Prostate gland (tissue), 2 donors: ENCODE data around the gene APLF.

Experiments
- POLR2A ChIP-seq: fragments of 450-650 bp; IDR thresholded peaks from one replicate; pipeline ENCODE4 v1.6.1; 2016; ENCODE audit warnings: antibody characterized with exemption, mild to moderate bottlenecking
- TF ChIP-seq, protein P1 (sequence below), 4 experiments: fragments of 200-600 bp in 2 of 4; fragments of 450-650 bp in 2 of 4; sonication (generic) in 2 of 4; IDR thresholded peaks; 1 replicate in 3 of 4; 2 replicates in 1 of 4; pipeline ENCODE4 v1.5.1; 2016 to 2019; ENCODE audit warnings: antibody characterized with exemption in 4 of 4, mild to moderate bottlenecking in 2 of 4, moderate library complexity in 2 of 4

DNA sequence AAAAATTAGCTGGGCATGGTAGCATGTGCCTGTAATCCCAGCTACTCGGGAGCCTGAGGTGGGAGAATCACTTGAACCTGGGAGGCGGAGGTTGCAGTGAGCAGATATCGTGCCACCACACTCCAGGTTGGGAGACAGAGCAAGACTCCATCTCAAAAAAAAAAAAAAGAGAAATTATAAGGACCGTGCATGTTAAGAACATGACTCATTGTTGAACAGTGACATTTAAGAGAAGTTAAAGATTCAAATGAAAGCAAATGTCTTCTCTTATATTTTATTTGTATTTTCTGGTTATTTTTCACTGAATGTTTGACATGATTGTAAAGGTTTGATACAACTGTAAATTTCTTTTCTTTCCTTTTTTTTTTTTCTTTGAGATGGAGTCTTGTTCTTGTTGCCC is 69.6 kb downstream of the APLF start:
- TF ChIP-seq, protein P1, sequence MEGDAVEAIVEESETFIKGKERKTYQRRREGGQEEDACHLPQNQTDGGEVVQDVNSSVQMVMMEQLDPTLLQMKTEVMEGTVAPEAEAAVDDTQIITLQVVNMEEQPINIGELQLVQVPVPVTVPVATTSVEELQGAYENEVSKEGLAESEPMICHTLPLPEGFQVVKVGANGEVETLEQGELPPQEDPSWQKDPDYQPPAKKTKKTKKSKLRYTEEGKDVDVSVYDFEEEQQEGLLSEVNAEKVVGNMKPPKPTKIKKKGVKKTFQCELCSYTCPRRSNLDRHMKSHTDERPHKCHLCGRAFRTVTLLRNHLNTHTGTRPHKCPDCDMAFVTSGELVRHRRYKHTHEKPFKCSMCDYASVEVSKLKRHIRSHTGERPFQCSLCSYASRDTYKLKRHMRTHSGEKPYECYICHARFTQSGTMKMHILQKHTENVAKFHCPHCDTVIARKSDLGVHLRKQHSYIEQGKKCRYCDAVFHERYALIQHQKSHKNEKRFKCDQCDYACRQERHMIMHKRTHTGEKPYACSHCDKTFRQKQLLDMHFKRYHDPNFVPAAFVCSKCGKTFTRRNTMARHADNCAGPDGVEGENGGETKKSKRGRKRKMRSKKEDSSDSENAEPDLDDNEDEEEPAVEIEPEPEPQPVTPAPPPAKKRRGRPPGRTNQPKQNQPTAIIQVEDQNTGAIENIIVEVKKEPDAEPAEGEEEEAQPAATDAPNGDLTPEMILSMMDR (IDR thresholded peaks at IDR 0.05) = no peak
- TF ChIP-seq POLR2A = no peak
